Stimulated activated CD4-positive, alpha-beta T cell treated with anti-CD3 and anti-CD28 coated beads, Interleukin-2, amount 100 ng/mL, for 24 hours (primary cell): ENCODE measurements around the gene KRT35.
"Not testable (repeated sequence)": the region's sequence is repeated elsewhere in the genome, so short reads cannot be mapped to it uniquely, and the experiment has no call there.

Source experiments
- DNase-seq, 2 donors: peaks; one replicate each; pipeline ENCODE4 v3.0.0-alpha.2; 2020

The KRT35 gene

GRCh38 chr17:41452281-41452680, 28.7 kb downstream of the KRT35 start:
- DNase-seq = no peak

DNA sequence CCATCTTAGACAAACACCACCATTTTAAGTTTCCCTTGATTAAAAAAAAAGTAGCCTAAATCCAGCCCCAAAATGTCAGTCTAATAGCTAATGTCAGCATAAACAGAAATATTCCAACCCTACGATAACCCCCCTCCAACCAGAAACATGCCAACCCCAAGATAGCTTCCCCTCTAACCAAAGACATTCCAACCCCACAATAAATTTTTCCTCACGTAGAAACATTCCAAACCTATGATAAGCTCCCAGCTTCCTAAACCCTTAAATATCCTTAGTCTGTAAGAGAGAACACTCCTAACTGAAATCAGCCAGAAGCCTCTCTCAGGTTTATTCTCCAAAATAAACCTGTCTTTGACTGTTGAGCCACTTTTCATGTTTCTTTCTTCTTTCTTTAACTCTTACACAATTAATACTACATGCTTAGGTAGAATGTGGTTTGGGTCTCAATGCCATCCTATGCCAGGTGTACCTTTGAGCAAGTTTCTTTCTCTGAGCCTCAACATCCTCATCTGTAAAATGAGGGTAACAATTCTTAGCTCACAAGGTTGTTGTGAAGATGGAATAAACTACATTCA, 29.7 kb downstream of the KRT35 start:
- DNase-seq = no peak

GRCh38 chr17:41449008-41449407, 31.9 kb downstream of the KRT35 start:
- no peak for DNase-seq

DNA sequence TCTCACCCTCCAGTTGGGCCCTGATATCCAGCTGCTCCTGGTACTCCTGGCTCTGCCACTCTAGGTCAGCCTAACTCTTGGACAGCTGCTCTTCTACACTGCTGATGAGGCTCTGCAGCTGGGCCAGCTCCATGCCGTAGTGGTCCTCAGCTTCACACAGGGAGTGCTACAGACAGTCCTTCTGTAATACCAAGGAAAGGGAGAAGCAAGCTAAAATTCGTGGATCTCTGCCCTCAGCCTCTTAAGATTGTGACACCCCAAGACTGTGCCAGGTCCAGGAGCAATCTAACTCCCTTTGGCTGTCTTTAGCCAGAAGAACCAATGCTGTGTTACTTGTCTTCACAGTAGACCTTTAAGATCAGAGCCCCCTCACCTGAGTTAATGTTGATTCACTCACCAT, 32.4 kb downstream of the KRT35 start:
- DNase-seq = no peak

DNA sequence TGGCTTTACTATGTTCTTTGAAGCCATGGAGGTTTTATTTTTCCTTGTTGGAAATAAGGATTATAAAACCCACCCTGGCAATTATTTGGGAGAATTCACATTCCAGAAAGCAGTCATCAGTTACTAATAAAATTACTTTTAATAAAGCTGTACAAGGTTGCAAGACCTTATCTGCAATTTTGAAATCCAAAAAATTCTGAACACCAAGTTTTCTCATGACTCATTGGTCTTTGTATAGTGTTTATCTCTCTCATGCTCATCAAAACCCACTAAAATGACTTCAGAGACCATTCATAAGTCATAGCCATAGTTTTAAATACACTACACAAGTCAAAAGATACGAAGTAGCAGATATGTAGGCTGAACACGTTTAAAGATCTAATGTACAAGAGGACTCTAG, 34.1 kb downstream of the KRT35 start:
- DNase-seq = no peak

DNA sequence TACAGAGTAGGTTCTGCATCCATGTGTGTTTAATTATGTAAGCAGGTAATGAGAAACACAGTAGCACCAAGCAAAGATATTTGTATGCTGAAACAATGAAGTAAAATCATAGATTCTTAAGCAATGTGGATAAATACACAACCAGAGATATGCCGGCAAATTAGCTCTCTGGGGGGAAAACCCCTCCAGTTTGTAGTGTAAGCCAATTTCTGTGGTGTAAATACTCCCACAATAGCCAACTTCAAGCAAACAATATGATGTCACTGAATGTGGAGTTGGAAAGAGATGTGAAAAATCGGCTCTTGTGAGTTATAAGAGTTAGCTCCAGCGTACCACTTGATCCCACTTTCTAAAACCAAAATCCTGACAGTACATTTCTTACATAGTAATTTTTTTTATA, 36.3 kb downstream of the KRT35 start:
- DNase-seq = no peak

GRCh38 chr17:41444186-41444585, 36.8 kb downstream of the KRT35 start:
- DNase-seq = no peak

- no peak for DNase-seq
Observed at GRCh38 chr17:41442739-41443138, 38.2 kb downstream of the KRT35 start.

DNA sequence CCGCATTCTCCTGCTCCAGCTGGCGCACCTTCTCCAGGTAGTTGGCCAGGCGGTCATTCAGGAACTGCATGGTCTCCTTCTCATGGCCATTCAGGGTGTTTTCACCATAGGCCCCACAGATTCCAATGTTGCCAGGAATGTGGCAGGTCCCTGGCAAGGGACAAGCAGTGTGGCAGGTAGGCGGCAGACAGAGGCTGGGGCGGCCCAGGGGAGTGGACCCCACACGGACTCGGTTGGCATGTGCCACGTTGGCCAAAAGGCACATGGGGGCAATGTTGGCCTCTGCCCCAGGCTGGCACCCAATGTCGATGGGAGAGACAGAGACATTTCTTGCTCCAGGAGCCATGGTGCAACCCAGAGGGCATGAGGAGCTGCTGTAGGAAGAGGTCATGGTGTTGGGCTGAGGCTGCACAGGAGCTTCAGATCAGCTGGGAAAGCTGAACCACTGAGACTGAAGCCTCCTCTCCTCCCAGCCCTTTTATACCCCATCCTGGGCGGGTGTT, 40.4 kb downstream of the KRT35 start, which contains the start of gene KRT38:
Gene KRT38, minus strand, starts transcription at position 453 of the 503 bp plus-strand sequence. Its CDS starts 62 bp downstream, at position 391.
- no peak for DNase-seq

GRCh38 chr17:41439375-41439774, 41.6 kb downstream of the KRT35 start:
- no peak for DNase-seq

DNA sequence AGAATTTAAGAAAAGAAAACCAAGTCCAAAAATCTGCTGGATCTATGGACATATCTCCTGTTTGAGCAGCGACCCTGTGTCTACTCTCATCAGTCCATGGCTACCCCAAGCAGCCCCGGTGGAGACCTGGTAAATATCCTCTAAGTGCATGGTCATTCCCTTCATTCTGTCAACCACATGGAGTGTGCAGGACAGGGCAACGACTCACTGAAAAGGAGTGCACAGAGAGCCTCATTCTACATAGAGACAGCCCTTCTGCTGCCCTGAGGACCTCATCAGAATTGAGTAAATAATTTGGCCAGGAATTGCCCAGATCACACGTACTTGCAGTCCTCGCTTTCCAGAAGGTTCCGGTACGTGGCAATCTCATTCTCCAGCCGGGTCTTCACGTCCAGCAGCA, 43.2 kb downstream of the KRT35 start:
- DNase-seq = no peak

- no peak for DNase-seq
Observed at GRCh38 chr17:41437254-41437653, 43.7 kb downstream of the KRT35 start.

- no peak for DNase-seq
Observed at GRCh38 chr17:41434415-41434814, 46.5 kb downstream of the KRT35 start.

GRCh38 chr17:41434005-41434404, 46.9 kb downstream of the KRT35 start:
- no peak for DNase-seq

GRCh38 chr17:41433586-41433985, 47.4 kb downstream of the KRT35 start:
- no peak for DNase-seq

DNA sequence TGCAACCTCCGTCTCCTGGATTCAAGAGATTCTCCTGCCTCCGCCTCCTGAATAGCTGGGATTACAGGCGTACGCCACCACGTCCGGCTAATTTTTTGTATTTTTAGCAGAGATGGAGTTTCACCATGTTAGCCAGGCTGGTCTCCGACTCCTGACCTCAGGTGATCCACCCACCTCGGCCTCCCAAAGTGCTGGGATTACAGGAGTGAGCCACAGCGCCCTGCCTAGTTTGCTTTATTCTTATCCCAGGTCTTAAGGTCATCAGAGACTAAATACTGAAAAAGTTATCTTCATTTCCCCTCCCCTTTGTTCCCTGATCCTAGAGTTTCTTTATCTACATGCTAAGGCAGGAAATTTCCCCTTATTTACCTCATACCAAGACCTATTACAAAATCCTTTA, 50.6 kb downstream of the KRT35 start:
- DNase-seq = not testable (repeated sequence)

- no peak for DNase-seq
Observed at GRCh38 chr17:41429667-41430066, 51.3 kb downstream of the KRT35 start.

DNA sequence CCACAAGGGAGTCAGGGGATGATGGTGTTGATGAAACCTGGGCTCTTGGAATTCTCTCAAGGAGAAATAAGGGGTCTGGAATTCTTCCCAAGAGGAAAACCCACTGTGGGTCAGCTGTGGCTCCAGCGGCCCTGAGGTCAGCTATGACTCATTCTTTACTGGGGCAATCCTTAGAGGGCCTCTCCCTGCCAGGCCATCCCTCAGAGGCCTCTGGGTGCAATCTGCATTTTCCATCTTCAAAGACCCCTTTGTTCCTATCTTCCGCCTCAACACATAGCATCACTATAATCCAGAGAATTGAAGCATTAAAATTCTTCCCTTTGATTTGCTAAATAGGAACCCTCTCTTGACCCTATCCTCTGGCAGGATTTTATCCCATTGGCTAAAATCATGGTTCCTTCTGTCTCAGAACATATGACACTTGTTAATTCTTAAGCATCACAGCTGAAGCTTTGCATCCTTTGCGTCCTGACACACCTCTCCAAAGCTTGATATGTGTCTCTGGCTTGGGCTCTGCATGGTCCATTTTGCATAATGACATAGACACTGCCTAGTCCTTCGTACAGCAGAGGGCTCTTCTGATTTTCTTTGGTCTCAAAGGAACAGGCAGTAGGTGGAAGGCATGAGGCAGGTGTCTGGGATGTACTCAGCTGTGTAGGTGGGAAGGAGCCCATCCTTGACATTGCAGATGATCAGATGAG, 52.2 kb downstream of the KRT35 start:
- no peak for DNase-seq
